Measurements from ENCODE around the gene MSRB2.

MSRB2 gene

DNA sequence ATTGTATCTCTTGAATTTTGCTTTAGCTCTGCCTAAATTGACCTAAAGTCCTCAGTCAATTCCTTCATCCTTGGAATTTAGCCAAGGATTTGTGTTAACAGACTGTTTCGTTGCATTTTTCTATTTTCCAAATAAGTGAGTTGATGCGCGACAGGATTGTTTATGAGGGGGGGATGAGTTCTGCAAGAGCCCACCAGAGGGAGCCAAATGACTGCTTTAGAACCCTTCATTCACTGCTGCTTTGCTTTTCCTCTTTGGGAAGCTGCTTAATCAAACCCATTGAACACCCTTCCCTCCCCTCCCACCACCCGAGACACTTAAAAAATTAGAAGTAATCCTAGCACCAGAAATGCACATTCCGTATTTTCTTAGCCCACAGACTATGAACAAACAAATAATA is 63.0 kb downstream of the MSRB2 start:
- TF ChIP-seq, protein P1, sequence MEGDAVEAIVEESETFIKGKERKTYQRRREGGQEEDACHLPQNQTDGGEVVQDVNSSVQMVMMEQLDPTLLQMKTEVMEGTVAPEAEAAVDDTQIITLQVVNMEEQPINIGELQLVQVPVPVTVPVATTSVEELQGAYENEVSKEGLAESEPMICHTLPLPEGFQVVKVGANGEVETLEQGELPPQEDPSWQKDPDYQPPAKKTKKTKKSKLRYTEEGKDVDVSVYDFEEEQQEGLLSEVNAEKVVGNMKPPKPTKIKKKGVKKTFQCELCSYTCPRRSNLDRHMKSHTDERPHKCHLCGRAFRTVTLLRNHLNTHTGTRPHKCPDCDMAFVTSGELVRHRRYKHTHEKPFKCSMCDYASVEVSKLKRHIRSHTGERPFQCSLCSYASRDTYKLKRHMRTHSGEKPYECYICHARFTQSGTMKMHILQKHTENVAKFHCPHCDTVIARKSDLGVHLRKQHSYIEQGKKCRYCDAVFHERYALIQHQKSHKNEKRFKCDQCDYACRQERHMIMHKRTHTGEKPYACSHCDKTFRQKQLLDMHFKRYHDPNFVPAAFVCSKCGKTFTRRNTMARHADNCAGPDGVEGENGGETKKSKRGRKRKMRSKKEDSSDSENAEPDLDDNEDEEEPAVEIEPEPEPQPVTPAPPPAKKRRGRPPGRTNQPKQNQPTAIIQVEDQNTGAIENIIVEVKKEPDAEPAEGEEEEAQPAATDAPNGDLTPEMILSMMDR (IDR thresholded peaks at IDR 0.05; ENCODE audit: low read depth, low read length, poor library complexity, severe bottlenecking): peak; percentile 90
- TF ChIP-seq EZH2phosphoT487 (IDR thresholded peaks at IDR 0.05; ENCODE audit: borderline replicate concordance, low read length): no peak
- Histone ChIP-seq H3K4me1 (ENCODE audit: control insufficient read depth, low read length) (peaks cover 19% of the 10 kb centered on the region), H3K36me3 (ENCODE audit: control insufficient read depth, low read length) (no peaks in the 10 kb centered on the region), H3K4me2 (ENCODE audit: low read length) (peak overlapping the region; percentile 59), H3F3A (ENCODE audit: control insufficient read depth, insufficient read depth) (no peaks in the 10 kb centered on the region), H3K79me2 (ENCODE audit: control insufficient read depth, low read length) (no peaks in the 10 kb centered on the region), H3K27ac (ENCODE audit: low read depth, low read length) (no peak overlapping the region), H3K27me3 (ENCODE audit: control insufficient read depth, low read length) (peaks cover 6% of the 10 kb centered on the region), H3K9me3 (ENCODE audit: control insufficient read depth, insufficient read depth, low read length) (no peaks in the 10 kb centered on the region), H3K4me3 (ENCODE audit: low read length) (peak overlapping the region; percentile 47), H3K9me2 (replicated peaks; ENCODE audit: control insufficient read depth, low read length) (no peaks in the 10 kb centered on the region), H4K20me1 (ENCODE audit: control insufficient read depth, insufficient read depth, low read depth, low read length) (no peaks in the 10 kb centered on the region)

DNA sequence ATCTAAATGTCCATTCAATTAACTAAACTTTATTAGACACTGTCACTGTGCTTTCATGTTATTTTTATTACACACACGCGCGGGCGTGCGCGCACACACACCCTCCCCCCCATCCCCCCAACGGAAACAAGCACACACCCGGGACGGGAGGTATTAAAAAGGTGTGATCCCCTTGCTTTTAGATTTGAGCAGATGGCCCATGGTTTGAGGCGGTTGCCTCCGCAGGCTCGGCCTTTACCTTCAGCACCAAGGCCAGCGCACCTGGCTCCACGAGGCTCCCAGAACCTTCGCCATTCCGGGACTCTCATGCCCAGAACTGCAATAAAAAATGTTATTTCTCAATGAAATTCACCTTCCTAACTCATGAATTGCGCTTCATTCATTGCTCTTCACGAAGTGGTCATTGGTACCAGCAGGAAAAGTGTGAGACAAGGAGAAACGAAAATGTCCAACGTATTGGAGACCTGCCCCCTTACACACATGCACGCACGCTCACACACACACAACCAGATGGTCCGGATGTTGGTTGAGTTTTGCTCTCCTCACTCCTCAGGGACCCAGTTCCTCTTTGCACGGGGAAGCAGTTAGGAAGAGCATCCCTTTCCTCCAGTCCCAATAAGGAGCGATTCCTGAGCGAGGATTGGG is 76.0 kb downstream of the MSRB2 start:
- H3K4me1 ChIP-seq (ENCODE audit: control insufficient read depth, low read length): no peaks in the 10 kb centered on the region
- H4K20me1 ChIP-seq (ENCODE audit: control insufficient read depth, insufficient read depth, low read depth, low read length): no peaks in the 10 kb centered on the region
- no peaks in the 10 kb centered on the region for H3K36me3 ChIP-seq (ENCODE audit: control insufficient read depth, low read length)
- no peak overlapping the region for H3K4me3 ChIP-seq (ENCODE audit: low read length)
- H3K27me3 ChIP-seq (ENCODE audit: control insufficient read depth, low read length): 0 out of 2 replicates have a peak, but pooled peaks cover 2% of the 10 kb centered on the region
- TF ChIP-seq, protein P1 (IDR thresholded peaks at IDR 0.05; ENCODE audit: low read depth, low read length, poor library complexity, severe bottlenecking): no peak
- no peak for TF ChIP-seq EZH2phosphoT487 (IDR thresholded peaks at IDR 0.05; ENCODE audit: borderline replicate concordance, low read length)
- H3K27ac ChIP-seq (ENCODE audit: low read depth, low read length): no peak overlapping the region
- 0 out of 2 replicates have a peak, but pooled peaks cover 8% of the 10 kb centered on the region for H3K9me3 ChIP-seq (ENCODE audit: control insufficient read depth, insufficient read depth, low read length)
- no peak overlapping the region for H3K4me2 ChIP-seq (ENCODE audit: low read length)
- H3K9me2 ChIP-seq (replicated peaks; ENCODE audit: control insufficient read depth, low read length): no peaks in the 10 kb centered on the region
- H3F3A ChIP-seq (ENCODE audit: control insufficient read depth, insufficient read depth): no peaks in the 10 kb centered on the region
- H3K79me2 ChIP-seq (ENCODE audit: control insufficient read depth, low read length): no peaks in the 10 kb centered on the region
